ENCODE measurements around the gene TP53I11. TPM values are rescaled to one million over a fixed set of nuclear protein-coding genes. Genes with fewer than 3 reads are reported as not detected.
A peak's percentile ranks its signal among the peaks of the same experiment; 100 is the strongest.

The TP53I11 gene
- total RNA-seq, 1 donor from 2014 or later: 96.8 TPM

DNA sequence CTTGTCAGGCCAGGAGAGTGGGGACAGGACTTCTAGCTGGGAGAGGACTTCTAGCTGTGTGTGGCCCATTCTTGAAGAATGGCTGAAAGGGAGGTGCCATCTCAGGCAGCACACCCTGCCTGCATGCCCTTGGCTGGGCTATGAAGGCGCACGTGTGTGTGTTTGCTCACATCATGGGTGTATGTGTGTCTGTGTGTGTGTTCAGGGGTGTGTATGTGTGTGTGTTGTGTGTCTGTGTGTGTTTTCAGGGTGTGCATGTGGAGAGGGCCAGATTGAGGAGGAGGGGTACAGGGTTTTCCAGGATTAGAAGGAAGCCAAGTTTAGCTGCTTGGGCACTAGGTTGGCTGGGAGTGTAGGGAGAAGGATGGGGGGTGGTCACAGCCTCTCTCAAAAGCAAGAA is 16.6 kb downstream of the TP53I11 start:
- peaks cover 13% of the 10 kb centered on the region for H3K27me3 ChIP-seq (ENCODE audit: insufficient read depth, low read length)
- Mint-ChIP-seq H3K9me3 (ENCODE audit: unreplicated experiment) (peaks cover 2% of the 10 kb centered on the region), H3K4me1 (ENCODE audit: low read depth, unreplicated experiment) (no peaks in the 10 kb centered on the region), H3K27me3 (ENCODE audit: low read depth, unreplicated experiment) (peaks cover 7% of the 10 kb centered on the region), H3K27ac (ENCODE audit: unreplicated experiment) (no peak overlapping the region), H3K36me3 (ENCODE audit: low read depth, unreplicated experiment) (peaks cover 5% of the 10 kb centered on the region), H3K4me3 (ENCODE audit: unreplicated experiment) (no peak overlapping the region)
- H3K79me2 ChIP-seq (ENCODE audit: insufficient read depth, low read length): no peaks in the 10 kb centered on the region
- no peaks in the 10 kb centered on the region for H3K36me3 ChIP-seq (ENCODE audit: insufficient read depth, low read length)
- H3K4me2 ChIP-seq (ENCODE audit: low read length): no peak overlapping the region
- DNase-seq (ENCODE audit: low read depth): no peak
- peaks cover 27% of the 10 kb centered on the region for H4K20me1 ChIP-seq (ENCODE audit: insufficient read depth, low read length)
- H3K9me3 ChIP-seq (ENCODE audit: insufficient read depth, low read depth, low read length): no peaks in the 10 kb centered on the region
- no peak for TF ChIP-seq EZH2 (IDR thresholded peaks at IDR 0.05; ENCODE audit: insufficient read depth, low read length)
- TF ChIP-seq, protein P1, sequence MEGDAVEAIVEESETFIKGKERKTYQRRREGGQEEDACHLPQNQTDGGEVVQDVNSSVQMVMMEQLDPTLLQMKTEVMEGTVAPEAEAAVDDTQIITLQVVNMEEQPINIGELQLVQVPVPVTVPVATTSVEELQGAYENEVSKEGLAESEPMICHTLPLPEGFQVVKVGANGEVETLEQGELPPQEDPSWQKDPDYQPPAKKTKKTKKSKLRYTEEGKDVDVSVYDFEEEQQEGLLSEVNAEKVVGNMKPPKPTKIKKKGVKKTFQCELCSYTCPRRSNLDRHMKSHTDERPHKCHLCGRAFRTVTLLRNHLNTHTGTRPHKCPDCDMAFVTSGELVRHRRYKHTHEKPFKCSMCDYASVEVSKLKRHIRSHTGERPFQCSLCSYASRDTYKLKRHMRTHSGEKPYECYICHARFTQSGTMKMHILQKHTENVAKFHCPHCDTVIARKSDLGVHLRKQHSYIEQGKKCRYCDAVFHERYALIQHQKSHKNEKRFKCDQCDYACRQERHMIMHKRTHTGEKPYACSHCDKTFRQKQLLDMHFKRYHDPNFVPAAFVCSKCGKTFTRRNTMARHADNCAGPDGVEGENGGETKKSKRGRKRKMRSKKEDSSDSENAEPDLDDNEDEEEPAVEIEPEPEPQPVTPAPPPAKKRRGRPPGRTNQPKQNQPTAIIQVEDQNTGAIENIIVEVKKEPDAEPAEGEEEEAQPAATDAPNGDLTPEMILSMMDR (IDR thresholded peaks at IDR 0.05; ENCODE audit: insufficient read depth, low read depth, low read length): no peak
- no peak overlapping the region for H2AFZ ChIP-seq (ENCODE audit: low read depth, low read length)
- no peak for FAIRE-seq
- no peak overlapping the region for H3K4me3 ChIP-seq (ENCODE audit: insufficient read depth, low read depth, low read length)
- no peak overlapping the region for H3K9ac ChIP-seq (ENCODE audit: low read length)
- H3K27ac ChIP-seq (ENCODE audit: low read depth, low read length): no peak overlapping the region
- no peaks in the 10 kb centered on the region for H3K4me1 ChIP-seq (ENCODE audit: insufficient read depth, low read length)

DNA sequence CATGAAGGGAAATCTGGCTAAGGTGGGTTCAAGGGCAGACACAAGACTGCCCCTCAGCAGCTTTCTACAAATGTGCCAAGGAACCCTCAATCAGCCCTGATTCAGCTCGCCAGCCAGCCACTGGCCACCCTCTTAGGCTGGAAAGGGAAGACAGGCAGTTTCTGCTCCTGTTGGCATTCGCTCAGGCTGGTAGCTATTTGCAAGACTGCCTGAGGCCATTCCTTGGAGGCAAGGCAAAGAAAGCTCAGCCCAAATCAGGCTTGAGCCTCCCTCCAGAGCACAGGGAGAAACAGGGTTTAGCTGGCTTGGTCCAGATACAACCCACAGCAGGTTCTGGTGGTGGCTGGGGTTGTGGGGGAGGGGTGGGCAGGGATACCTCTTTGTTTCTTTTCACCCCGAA is 19.2 kb downstream of the TP53I11 start:
- no peak overlapping the region for H2AFZ ChIP-seq (ENCODE audit: low read depth, low read length)
- no peaks in the 10 kb centered on the region for H3K36me3 ChIP-seq (ENCODE audit: insufficient read depth, low read length)
- H3K4me1 Mint-ChIP-seq (ENCODE audit: low read depth, unreplicated experiment): no peaks in the 10 kb centered on the region
- H4K20me1 ChIP-seq (ENCODE audit: insufficient read depth, low read length): peaks cover 7% of the 10 kb centered on the region
- no peaks in the 10 kb centered on the region for H3K79me2 ChIP-seq (ENCODE audit: insufficient read depth, low read length)
- no peaks in the 10 kb centered on the region for H3K4me1 ChIP-seq (ENCODE audit: insufficient read depth, low read length)
- H3K27me3 ChIP-seq (ENCODE audit: insufficient read depth, low read length): peaks cover 14% of the 10 kb centered on the region
- DNase-seq (ENCODE audit: low read depth): no peak
- H3K27ac Mint-ChIP-seq (ENCODE audit: unreplicated experiment): no peak overlapping the region
- no peak for FAIRE-seq
- H3K27ac ChIP-seq (ENCODE audit: low read depth, low read length): no peak overlapping the region
- no peaks in the 10 kb centered on the region for H3K9me3 ChIP-seq (ENCODE audit: insufficient read depth, low read depth, low read length)
- H3K4me3 ChIP-seq (ENCODE audit: insufficient read depth, low read depth, low read length): no peak overlapping the region
- H3K36me3 Mint-ChIP-seq (ENCODE audit: low read depth, unreplicated experiment): peaks cover 5% of the 10 kb centered on the region
- H3K9ac ChIP-seq (ENCODE audit: low read length): no peak overlapping the region
- H3K4me3 Mint-ChIP-seq (ENCODE audit: unreplicated experiment): no peak overlapping the region
- no peak overlapping the region for H3K4me2 ChIP-seq (ENCODE audit: low read length)
- no peak for TF ChIP-seq EZH2 (IDR thresholded peaks at IDR 0.05; ENCODE audit: insufficient read depth, low read length)
- TF ChIP-seq, protein P1 (IDR thresholded peaks at IDR 0.05; ENCODE audit: insufficient read depth, low read depth, low read length): no peak
- H3K9me3 Mint-ChIP-seq (ENCODE audit: unreplicated experiment): peaks cover 2% of the 10 kb centered on the region
- peaks cover 7% of the 10 kb centered on the region for H3K27me3 Mint-ChIP-seq (ENCODE audit: low read depth, unreplicated experiment)

DNA sequence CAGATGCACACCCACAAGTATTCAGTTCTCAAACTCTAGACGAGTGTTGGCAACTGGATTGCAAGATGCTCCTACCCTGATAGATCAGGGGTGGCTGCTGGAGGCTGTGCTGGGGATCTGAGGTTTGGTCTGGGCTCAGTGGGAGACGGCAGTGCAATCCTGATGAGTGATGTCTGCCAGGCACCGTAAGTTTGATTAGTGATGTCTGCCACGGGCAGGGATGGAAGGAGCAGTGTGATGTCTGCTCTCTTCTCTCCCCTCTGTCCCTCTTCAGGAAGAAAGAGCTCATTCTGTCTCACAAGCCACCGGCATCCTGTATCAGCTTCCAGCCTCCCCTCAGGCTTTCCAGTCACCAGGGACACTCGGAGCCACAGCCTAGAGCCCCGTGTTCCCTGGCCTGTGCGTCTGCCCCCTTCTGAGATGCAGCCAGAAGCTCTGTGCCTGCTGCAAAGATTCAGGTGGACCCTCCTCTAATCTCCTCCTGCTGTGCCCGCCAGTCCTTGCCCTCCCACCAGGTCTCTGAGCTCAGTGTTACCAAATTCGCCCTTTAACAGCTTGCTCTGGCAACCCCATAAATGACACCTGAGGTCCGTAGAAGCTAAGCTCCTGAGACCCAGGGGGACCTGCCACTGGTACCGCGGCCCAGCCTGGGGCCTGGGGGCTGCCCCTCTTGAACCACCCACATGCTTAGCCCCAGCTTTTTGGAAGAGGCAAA is 19.9 kb downstream of the TP53I11 start:
- H3K4me1 Mint-ChIP-seq (ENCODE audit: low read depth, unreplicated experiment): no peaks in the 10 kb centered on the region

More for the DNA sequence above, 19.9 kb downstream of the TP53I11 start:
- Histone ChIP-seq H4K20me1 (ENCODE audit: insufficient read depth, low read length) (peaks cover 1% of the 10 kb centered on the region), H3K9me3 (ENCODE audit: insufficient read depth, low read depth, low read length) (no peaks in the 10 kb centered on the region), H3K27me3 (ENCODE audit: insufficient read depth, low read length) (peaks cover 14% of the 10 kb centered on the region), H2AFZ (ENCODE audit: low read depth, low read length) (no peak overlapping the region), H3K9ac (ENCODE audit: low read length) (no peak overlapping the region), H3K4me1 (ENCODE audit: insufficient read depth, low read length) (no peaks in the 10 kb centered on the region), H3K4me2 (ENCODE audit: low read length) (no peak overlapping the region), H3K27ac (ENCODE audit: low read depth, low read length) (no peak overlapping the region), H3K79me2 (ENCODE audit: insufficient read depth, low read length) (no peaks in the 10 kb centered on the region), H3K4me3 (ENCODE audit: insufficient read depth, low read depth, low read length) (no peak overlapping the region), H3K36me3 (ENCODE audit: insufficient read depth, low read length) (no peaks in the 10 kb centered on the region)
- Mint-ChIP-seq H3K36me3 (ENCODE audit: low read depth, unreplicated experiment) (peaks cover 5% of the 10 kb centered on the region), H3K27ac (ENCODE audit: unreplicated experiment) (peak overlapping the region; percentile 14), H3K9me3 (ENCODE audit: unreplicated experiment) (peaks cover 2% of the 10 kb centered on the region), H3K27me3 (ENCODE audit: low read depth, unreplicated experiment) (peaks cover 9% of the 10 kb centered on the region), H3K4me3 (ENCODE audit: unreplicated experiment) (no peak overlapping the region)
- TF ChIP-seq, protein P1 (IDR thresholded peaks at IDR 0.05; ENCODE audit: insufficient read depth, low read depth, low read length): no peak
- DNase-seq (ENCODE audit: low read depth) (no peak), FAIRE-seq (no peak)

All from astrocyte (in vitro differentiated cells and primary cell).